MM.1S (cell line): Measurements from ENCODE around the gene TICAM1.

ENCODE experiments used
- CTCF ChIP-seq: fragments of 300-600 bp; sonication (generic); IDR thresholded peaks from 2 replicates; pipeline ENCODE4 v1.5.1; 2016; ENCODE audit warnings: antibody characterized with exemption, low read length, mixed read lengths
- EZH2 ChIP-seq: fragments of 300-600 bp; sonication (generic); optimal IDR thresholded peaks from 2 replicates; pipeline ENCODE3; 2017; ENCODE audit warnings: low read depth, mild to moderate bottlenecking, antibody characterized with exemption, low read length, mixed read lengths
- EZH2phosphoT487 ChIP-seq: fragments of 300-600 bp; sonication (generic); IDR thresholded peaks from 2 replicates; pipeline ENCODE4 v1.6.1; 2018; ENCODE audit warnings: antibody characterized with exemption, low read length

- TF ChIP-seq EZH2 (no peak), CTCF (no peak), EZH2phosphoT487 (no peak)
These were observed 54.9 kb downstream of the TICAM1 start for GRCh38 chr19:4776436-4777211.
